Small intestine (tissue), 7 donors: ENCODE results near the gene UGGT2. TPM values are rescaled to one million over a fixed set of nuclear protein-coding genes. Genes with fewer than 3 reads are reported as not detected.
A peak's percentile ranks its signal among the peaks of the same experiment; 100 is the strongest.
"Not testable (repeated sequence)": the region's sequence is repeated elsewhere in the genome, so short reads cannot be mapped to it uniquely, and the experiment has no call there.

Experiments
- DNase-seq, 2 donors: peaks; one replicate each; pipeline versions ENCODE4 v3.0.0 to v3.0.0-alpha.2; 2013
- FAIRE-seq: peaks from 2 replicates; lab custom pipeline; 2012; peaks lifted over from hg19 to GRCh38; lab: Jason Lieb, UNC
- H3K27ac ChIP-seq, 3 donors: one replicate each; pipeline ENCODE4 v1.5.1; 2013; ENCODE audit warnings: low read length in 2 of 3, mild to moderate bottlenecking in 2 of 3, control low read depth in 1 of 3, inconsistent platforms in 1 of 3, low read depth in 1 of 3, moderate library complexity in 1 of 3
- H3K27me3 ChIP-seq, 3 donors: one replicate each; pipeline ENCODE4 v1.6.1; 2013; ENCODE audit warnings: low read length in 3 of 3, inconsistent platforms in 1 of 3; ENCODE audit not compliant: control insufficient read depth in 3 of 3, insufficient read depth in 3 of 3
- H3K36me3 ChIP-seq, 3 donors: one replicate each; pipeline ENCODE4 v1.6.1; 2013; ENCODE audit warnings: low read length in 3 of 3, inconsistent platforms in 1 of 3, low read depth in 1 of 3, mild to moderate bottlenecking in 1 of 3, moderate library complexity in 1 of 3; ENCODE audit not compliant: control insufficient read depth in 3 of 3, insufficient read depth in 2 of 3
- H3K4me1 ChIP-seq, 3 donors: one replicate each; pipeline ENCODE4 v1.6.1; 2013; ENCODE audit warnings: low read length in 2 of 3, inconsistent platforms in 1 of 3, low read depth in 1 of 3, mild to moderate bottlenecking in 1 of 3, moderate library complexity in 1 of 3; ENCODE audit not compliant: control insufficient read depth in 3 of 3, insufficient read depth in 2 of 3
- H3K4me3 ChIP-seq, 3 donors: one replicate each; pipeline ENCODE4 v1.5.1; 2013; ENCODE audit warnings: low read length in 3 of 3, control low read depth in 1 of 3, inconsistent platforms in 1 of 3, low read depth in 1 of 3, mild to moderate bottlenecking in 1 of 3, moderate library complexity in 1 of 3
- H3K9me3 ChIP-seq, 2 donors: one replicate each; pipeline ENCODE4 v1.6.1; 2013; ENCODE audit warnings: low read depth in 1 of 2, low read length in 1 of 2; ENCODE audit not compliant: control insufficient read depth in 2 of 2, insufficient read depth in 1 of 2
- WGBS, 3 donors: extraction: QIAGEN DNeasy Blood & Tissue Kit; methylation state at CpG; one replicate each; pipeline ENCODE4 v1.1.7; 2013; 5-methylcytosine and 5-hydroxymethylcytosine counted together
- polyA plus RNA-seq, 4 donors: library from polyadenylated mRNA; stranded (reverse) in 3 of 4; unstranded in 1 of 4; fragments of 200-250 nt in 3 of 4; fragments of 120-200 nt in 1 of 4; gene quantifications; one replicate each; pipeline versions ENCODE4 v1.2.1 to v1.2.3, GENCODE V29; 2013
- donor health status: healthy with polysubstance abuse.
- donor health status: control.
- donor health status: control.
- donor health status: Bipolar disorder and iron deficiency.
- donor health status: healthy.

UGGT2 gene
- polyA plus RNA-seq, 4 donors, result 1.6 to 22.8 (median 5.3) TPM

DNA sequence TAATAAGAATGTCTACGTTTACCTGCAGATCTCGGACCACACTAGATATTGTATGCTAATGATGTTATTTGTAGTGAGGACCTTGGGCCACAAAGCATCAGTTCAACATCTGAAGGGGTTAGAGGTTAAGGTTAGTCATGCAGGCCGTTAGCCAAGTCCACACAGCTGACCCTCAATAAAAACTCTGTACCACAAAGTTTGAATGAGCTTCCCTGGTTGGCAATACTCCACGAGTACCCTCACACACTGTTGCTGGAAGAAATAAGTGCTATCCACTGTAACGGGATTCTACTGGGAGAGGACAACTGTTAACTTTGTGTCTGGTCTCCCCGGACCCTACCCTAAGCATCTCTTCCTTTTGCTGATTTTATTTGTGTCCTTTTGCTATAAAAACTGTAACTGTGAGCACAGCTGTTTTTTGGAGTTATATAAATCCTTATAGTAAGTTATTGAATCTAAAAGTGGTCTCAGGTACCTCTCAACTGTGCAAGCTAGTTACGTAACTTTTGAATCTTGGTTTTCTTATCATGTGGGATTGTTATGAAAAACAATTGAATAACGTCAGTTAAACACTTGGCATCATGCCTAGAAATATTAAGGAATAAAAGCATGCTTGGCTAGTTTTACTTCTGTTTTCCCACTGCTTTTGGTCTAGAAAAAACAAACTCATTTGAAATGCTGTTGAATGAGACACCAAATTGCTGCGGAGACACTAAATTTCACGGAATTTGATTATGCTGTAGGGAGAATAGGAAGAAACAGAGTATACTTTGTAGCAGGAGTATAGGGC, 194.7 kb downstream of the UGGT2 start:
- DNase-seq, result peak in 1 of 2 donors; percentile 5
- H3K27me3 ChIP-seq, result no peaks in the 10 kb centered on the region
- no peak for FAIRE-seq

DNA sequence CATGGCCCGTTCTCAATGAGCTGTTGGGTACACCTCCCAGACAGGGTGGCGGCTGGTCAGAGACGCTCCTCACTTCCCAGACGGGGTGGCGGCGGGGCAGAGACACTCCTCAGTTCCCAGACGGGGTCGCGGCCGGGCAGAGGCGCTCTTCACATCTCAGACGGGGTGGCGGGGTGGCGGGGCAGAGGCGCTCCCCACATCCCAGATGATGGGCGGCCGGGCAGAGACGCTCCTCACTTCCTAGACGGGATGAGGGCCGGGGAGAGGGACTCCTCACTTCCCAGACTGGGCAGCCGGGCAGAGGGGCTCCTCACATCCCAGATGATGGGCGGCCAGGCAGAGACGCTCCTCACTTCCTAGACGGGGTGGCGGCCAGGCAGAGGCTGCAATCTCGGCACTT, 207.5 kb downstream of the UGGT2 start:
- not testable (repeated sequence) for FAIRE-seq, H3K4me3 ChIP-seq, H3K36me3 ChIP-seq, H3K4me1 ChIP-seq, H3K27me3 ChIP-seq, DNase-seq, H3K27ac ChIP-seq
- 94 to 95% (median 95%) methylated on average over 20 to 26 of the region's 26 CpGs for WGBS, 3 donors
- H3K9me3 ChIP-seq, result peaks cover 0 to 17% of the 10 kb centered on the region in 2 donors

More for the DNA sequence above, 194.7 kb downstream of the UGGT2 start:
- WGBS, 3 donors, result 52 to 55% (median 54%) methylated on average over 10 of the region's 10 CpGs
- Histone ChIP-seq H3K4me3 (no peak overlapping the region), H3K4me1 (no peaks in the 10 kb centered on the region), H3K9me3 (no peaks in the 10 kb centered on the region), H3K27ac (no peak overlapping the region), H3K36me3 (no peaks in the 10 kb centered on the region)

DNA sequence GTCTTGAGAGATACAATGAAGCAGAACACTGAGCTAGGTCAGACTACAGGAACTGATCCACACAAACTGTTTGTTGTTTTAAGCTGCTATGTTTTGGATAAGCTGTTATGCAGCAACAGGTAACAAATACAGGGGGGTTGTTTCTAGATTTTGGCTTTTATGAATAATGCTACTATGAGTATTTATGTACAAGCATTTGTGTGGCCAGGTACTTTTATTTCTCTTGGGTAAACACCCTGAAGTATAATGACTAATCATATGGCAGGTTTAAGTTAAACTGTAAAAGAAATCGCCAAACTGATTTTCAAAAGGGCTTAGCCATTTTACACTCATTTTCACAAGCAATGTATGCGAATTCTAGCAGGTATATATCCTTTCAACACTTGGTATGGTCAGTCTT, 210.3 kb downstream of the UGGT2 start:
- FAIRE-seq, result no peak
- no peak for DNase-seq
- H3K9me3 ChIP-seq, result peaks cover 0 to 11% of the 10 kb centered on the region in 2 donors
- no peaks in the 10 kb centered on the region for H3K4me1 ChIP-seq
- no peaks in the 10 kb centered on the region for H3K36me3 ChIP-seq
- H3K4me3 ChIP-seq, result no peak overlapping the region
- no peaks in the 10 kb centered on the region for H3K27me3 ChIP-seq
- 80 to 93% (median 83%) methylated on average over 2 of the region's 2 CpGs for WGBS, 3 donors
- H3K27ac ChIP-seq, result no peak overlapping the region

DNA sequence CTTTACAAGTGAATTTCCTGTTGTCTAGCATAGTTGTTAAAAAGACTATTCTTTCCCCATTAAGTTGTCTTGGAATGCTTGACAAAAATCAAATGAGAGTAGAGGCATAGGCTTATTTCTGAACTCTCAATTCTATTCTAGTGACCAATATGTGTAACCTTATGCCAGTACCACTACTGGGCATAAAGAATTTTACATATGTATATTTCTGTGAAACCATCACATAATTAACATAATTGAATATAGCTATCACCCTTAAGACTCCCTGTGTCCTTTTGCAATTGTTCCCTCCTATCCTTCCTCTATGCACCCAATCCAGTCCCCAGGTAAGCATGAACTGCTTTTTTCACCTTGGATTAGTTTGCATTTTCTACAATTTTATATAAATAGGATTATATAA, 211.3 kb downstream of the UGGT2 start:
- no peak overlapping the region for H3K27ac ChIP-seq
- H3K36me3 ChIP-seq, result no peaks in the 10 kb centered on the region
- H3K4me3 ChIP-seq, result no peak overlapping the region
- peaks cover 0 to 9% of the 10 kb centered on the region in 2 donors for H3K9me3 ChIP-seq
- H3K4me1 ChIP-seq, result no peaks in the 10 kb centered on the region
- no peaks in the 10 kb centered on the region for H3K27me3 ChIP-seq
- FAIRE-seq (no peak), DNase-seq (no peak)

DNA sequence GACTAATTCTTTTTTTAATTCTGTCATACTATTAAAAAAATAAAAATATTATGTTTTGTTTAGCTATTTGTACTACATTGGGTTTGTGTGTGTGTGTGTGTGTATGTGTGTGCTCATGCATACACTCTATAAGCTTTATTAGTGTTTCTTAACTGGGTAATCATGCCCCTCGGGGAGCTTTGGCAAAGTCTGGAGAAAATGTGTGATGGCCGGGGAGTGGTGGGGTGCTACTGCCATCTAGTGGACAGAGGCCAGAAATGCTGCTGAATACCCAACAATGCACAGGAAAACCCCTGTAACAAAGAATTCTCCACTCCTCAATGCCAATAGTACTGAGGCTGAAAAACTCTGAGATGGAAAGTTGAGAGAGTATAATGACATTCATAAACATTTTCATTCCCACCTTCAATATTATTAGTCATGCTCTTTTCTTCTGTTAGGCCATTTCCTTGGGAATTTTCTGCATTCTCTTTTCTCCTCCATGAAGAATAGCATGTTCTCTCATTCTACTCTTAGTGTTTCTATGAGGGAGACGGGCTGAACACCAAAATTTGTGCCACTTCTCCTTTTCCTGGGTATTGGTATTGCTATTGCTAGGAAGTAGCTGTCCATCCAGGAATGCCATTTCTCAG, 219.0 kb downstream of the UGGT2 start:
- H3K36me3 ChIP-seq, result no peaks in the 10 kb centered on the region
- H3K4me1 ChIP-seq, result no peaks in the 10 kb centered on the region
- DNase-seq, result peak; percentile 67 to 71
- H3K9me3 ChIP-seq, result no peaks in the 10 kb centered on the region
- no peaks in the 10 kb centered on the region for H3K27me3 ChIP-seq
- H3K4me3 ChIP-seq, result no peak overlapping the region
- no peak for FAIRE-seq
- WGBS, 3 donors, result 24 to 30% (median 27%) methylated on average over 3 of the region's 3 CpGs
- no peak overlapping the region for H3K27ac ChIP-seq

DNA sequence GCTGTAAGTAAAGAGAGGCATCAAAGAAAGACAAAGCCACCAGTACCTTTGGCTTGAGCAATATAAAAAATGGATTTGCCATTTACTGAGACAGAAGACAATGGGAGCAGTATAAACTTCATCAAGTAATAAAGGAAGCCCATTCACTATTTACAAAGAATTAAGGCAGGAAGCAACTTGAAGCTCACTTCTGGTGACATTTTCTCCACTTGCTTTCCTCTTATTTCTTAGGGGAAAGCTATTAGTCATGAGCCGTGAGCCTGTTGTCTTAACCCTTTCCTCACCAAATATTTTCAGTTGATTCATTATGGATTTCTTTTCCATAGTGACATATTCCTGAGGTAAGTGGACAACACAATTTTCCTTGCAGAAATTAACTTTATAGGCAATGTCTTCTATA, 219.5 kb downstream of the UGGT2 start:
- Histone ChIP-seq H3K4me1 (no peaks in the 10 kb centered on the region), H3K9me3 (no peaks in the 10 kb centered on the region), H3K27me3 (no peaks in the 10 kb centered on the region), H3K36me3 (no peaks in the 10 kb centered on the region), H3K4me3 (no peak overlapping the region), H3K27ac (no peak overlapping the region)
- FAIRE-seq, result no peak
- 16 to 26% (median 21%) methylated on average over 1 of the region's 1 CpG for WGBS, 3 donors
- DNase-seq, result peak in 1 of 2 donors; percentile 3

DNA sequence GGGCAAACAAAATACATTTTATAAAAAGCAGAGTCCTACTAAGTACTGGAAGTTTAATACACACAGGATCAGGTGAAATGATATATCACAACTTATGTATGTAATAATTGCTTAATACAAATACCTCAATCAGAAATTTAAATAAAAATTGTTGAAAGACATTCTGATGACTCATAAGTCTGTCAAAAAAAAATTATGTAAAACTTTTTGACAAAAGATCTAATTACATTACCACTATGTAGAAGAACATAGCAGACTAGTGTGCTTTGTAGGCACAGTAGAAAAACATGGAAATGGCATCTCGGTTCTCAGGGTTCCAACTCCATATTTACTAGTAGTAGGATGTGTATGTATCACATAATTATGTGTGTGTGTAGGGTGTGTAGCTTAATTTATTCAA, 220.1 kb downstream of the UGGT2 start:
- Histone ChIP-seq H3K4me3 (no peak overlapping the region), H3K9me3 (no peaks in the 10 kb centered on the region), H3K36me3 (no peaks in the 10 kb centered on the region), H3K27ac (no peak overlapping the region), H3K27me3 (no peaks in the 10 kb centered on the region), H3K4me1 (no peaks in the 10 kb centered on the region)
- FAIRE-seq, result no peak
- WGBS, 3 donors, result 81 to 88% (median 88%) methylated on average over 1 of the region's 1 CpG
- DNase-seq, result no peak

DNA sequence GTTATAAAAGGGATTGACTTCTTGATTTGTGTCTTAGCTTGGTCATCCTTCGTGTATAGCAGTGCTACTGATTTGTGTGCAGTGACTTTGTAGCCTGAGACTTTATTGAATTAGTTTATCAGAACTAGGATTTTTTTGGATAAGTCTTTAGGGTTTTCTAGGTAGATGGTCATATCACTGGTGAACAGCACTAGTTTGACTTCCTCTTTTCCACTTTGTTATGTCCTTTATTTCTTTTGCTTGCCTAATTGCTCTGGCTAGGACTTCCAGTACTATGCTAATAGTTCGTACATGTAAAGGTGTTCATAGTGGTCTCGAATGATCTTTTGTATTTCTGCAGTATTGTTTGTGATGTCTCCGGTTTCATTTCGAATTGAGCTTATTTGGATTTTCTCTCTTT, 230.9 kb downstream of the UGGT2 start:
- DNase-seq (no peak), FAIRE-seq (no peak)
- no peaks in the 10 kb centered on the region for H3K4me1 ChIP-seq
- H3K9me3 ChIP-seq, result no peaks in the 10 kb centered on the region
- H3K27me3 ChIP-seq, result no peaks in the 10 kb centered on the region
- H3K4me3 ChIP-seq, result no peak overlapping the region
- 89 to 93% (median 91%) methylated on average over 5 of the region's 5 CpGs for WGBS, 3 donors
- peaks cover 0 to 6% (median 0%) of the 10 kb centered on the region in 3 donors for H3K36me3 ChIP-seq
- H3K27ac ChIP-seq, result no peak overlapping the region
